ENCODE results near the gene SCNN1B. TPM values are rescaled to one million over a fixed set of nuclear protein-coding genes. Genes with fewer than 3 reads are reported as not detected.
"Not testable (repeated sequence)": the region's sequence is repeated elsewhere in the genome, so short reads cannot be mapped to it uniquely, and the experiment has no call there.

The SCNN1B gene, protein sequence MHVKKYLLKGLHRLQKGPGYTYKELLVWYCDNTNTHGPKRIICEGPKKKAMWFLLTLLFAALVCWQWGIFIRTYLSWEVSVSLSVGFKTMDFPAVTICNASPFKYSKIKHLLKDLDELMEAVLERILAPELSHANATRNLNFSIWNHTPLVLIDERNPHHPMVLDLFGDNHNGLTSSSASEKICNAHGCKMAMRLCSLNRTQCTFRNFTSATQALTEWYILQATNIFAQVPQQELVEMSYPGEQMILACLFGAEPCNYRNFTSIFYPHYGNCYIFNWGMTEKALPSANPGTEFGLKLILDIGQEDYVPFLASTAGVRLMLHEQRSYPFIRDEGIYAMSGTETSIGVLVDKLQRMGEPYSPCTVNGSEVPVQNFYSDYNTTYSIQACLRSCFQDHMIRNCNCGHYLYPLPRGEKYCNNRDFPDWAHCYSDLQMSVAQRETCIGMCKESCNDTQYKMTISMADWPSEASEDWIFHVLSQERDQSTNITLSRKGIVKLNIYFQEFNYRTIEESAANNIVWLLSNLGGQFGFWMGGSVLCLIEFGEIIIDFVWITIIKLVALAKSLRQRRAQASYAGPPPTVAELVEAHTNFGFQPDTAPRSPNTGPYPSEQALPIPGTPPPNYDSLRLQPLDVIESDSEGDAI
- total RNA-seq = 0.07 TPM in 1 of 2 replicates, not detected in the other

GRCh38 chr16:23302045-23302956, at the start of gene SCNN1B:
Gene SCNN1B, plus strand, starts transcription at chr16:23302302. Its CDS starts 46,298 bp downstream, at chr16:23348600.
- intact Hi-C loops (cut with micrococcal nuclease) = no loop called here

DNA sequence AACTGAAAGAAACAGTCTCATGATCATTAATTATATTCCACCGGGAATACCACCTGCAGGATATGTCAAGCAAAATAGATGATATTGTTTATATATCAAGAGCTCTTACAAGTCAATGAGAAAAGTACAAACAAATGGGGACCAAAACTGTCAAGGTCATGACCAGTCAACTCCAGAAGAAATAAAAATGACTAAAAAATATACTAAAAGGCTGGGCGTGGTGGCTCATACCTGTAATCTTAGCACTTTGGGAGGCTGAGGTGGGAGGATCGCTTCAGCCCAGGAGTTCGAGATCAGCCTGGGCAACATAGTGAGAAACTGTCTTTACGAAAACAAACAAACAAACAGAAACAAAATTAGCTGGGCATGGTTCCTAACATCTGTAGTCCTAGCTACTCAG, 49.8 kb upstream of the SCNN1B start:
- intact Hi-C loops (cut with micrococcal nuclease) = no loop called here

DNA sequence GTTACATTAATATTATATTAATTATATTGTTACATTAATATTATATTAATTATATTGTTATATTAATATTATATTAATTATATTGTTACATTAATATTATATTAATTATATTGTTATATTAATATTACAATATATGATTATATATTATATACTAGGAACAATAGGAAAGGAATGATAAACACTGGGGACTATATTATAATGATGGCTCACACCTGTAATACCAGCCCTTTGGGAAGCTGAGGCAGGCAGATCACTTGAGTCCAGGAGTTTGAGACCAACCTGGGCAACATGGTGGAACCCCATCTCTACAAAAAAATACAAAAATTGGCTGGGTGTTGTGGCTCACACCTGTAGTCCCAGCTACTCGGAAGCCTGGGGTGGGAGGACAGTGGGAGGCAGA, 48.5 kb upstream of the SCNN1B start:
- intact Hi-C loops (cut with micrococcal nuclease) = not testable (repeated sequence)

DNA sequence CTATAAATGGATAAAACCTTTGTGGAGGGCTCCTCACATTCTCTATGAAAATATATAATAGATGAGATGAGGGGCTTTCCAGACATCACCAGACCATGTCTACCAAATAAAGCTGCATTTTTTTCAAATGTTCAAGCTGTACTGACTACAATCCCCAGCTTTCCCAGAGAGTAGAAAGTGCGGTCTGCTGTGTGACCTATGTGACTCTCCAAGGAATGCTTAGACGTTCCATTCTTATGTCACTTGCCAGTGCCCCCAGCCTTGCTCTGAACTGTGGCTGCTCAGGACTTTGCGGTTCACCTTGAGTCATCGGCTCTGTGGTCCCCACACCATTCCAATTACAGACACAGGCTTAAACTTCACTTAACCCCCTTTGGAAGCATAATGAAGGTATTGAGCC, 47.8 kb upstream of the SCNN1B start:
- intact Hi-C loops (cut with micrococcal nuclease) = no loop called here

- intact Hi-C loops (cut with micrococcal nuclease) = no loop called here
Measured at GRCh38 chr16:23255000-23255399, 47.1 kb upstream of the SCNN1B start.

DNA sequence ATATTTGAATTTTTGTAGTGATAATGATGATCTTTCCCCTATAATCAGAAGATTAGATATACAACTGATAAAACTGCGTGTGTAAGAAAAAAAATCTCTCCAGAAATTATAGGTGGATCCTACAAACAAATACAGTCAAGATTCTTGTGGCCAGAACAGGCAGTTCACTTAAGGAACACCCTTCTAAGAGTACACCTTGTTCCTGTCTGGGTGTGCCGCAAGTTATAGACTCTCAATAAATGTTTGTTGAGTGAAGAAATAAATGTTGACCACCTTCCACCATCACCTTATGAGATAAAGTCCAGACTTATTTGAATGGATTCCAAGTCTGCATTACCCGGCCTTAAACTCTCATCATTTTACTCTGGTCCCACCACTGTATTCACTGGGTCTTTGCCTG, 45.7 kb upstream of the SCNN1B start:
- intact Hi-C loops (cut with micrococcal nuclease) = no loop called here

DNA sequence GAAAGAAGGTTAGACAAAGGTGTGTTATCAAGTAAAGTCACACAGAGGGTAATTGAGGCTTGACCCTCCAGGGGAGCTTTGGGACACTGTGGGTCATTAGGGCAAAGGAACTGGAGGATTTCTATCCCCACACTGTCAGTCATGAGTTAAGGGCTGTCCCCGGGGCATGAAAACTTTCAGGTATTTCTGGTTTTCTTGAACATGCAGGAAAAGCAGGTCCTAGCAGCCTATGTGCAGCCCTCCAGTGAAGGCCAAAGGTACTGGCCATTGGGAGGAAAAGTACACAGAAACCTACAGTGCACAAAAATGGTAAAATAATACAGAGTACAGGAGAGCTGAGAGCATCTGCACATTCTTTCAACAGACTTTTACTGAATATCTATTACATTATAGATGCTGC, 44.4 kb upstream of the SCNN1B start:
- intact Hi-C loops (cut with micrococcal nuclease) = no loop called here

DNA sequence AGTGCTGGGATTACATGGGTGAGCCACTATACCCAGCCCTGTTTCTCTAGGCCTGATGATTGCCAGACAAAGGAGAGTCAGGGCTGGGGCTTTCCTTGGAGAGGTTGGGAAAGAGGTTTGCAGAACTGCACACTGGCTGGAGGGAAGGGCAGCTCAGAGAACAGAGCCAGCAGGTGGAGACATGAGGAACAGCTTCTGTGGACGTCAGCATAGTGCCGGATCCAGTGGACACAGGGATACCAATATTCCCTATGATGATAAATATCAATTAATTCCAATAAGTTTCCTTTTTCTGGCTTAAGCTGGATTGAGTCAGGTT, 43.2 kb upstream of the SCNN1B start:
- intact Hi-C loops (cut with micrococcal nuclease) = no loop called here

- intact Hi-C loops (cut with micrococcal nuclease) = no loop called here
Measured at GRCh38 chr16:23267647-23268046, 34.5 kb upstream of the SCNN1B start.

DNA sequence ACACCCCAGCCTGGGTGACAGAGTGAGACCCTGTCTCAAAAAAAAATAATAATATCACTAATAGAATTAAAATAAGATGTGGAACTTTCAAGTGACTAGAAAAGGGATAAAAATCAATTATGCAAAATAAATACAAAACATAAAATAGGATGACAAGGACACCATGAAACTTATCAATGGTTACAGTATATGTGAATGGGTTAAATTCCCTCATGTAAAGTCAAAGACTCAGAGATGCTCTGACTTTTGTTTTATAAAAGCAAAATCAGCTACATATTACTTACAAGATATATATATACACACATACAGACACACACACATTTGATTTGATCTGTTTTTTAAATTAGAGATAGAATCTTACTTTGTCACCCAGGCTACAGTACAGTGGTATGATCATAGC, 33.5 kb upstream of the SCNN1B start:
- intact Hi-C loops (cut with micrococcal nuclease) = no loop called here

- intact Hi-C loops (cut with micrococcal nuclease) = no loop called here
Measured at GRCh38 chr16:23269248-23269953, 32.7 kb upstream of the SCNN1B start.

GRCh38 chr16:23270654-23271053, 31.4 kb upstream of the SCNN1B start:
- intact Hi-C loops (cut with micrococcal nuclease) = no loop called here

GRCh38 chr16:23274968-23275367, 27.1 kb upstream of the SCNN1B start:
- intact Hi-C loops (cut with micrococcal nuclease) = no loop called here

DNA sequence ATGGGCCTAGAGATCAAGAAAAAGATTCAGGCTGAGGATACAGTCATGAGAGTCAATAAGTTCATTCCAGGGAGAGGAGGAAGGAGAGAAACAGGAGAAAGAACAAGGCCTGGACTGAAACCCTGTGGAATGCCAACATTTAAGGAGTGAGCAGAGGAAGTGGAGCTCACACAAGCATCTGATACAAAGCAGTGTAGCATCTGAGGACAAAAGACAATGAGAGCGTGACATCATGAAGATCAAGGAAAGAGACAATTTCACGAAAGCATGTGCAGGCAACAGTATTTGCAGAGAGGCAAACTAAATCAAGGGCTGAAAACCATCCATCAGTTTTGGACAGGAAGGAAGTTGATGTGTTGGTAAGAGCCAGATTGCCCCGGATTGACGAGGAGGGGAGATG, 25.3 kb upstream of the SCNN1B start:
- intact Hi-C loops (cut with micrococcal nuclease) = no loop called here

GRCh38 chr16:23278031-23278430, 24.1 kb upstream of the SCNN1B start:
- intact Hi-C loops (cut with micrococcal nuclease) = no loop called here

- intact Hi-C loops (cut with micrococcal nuclease) = no loop called here
Measured at GRCh38 chr16:23279721-23280153, 22.4 kb upstream of the SCNN1B start.

DNA sequence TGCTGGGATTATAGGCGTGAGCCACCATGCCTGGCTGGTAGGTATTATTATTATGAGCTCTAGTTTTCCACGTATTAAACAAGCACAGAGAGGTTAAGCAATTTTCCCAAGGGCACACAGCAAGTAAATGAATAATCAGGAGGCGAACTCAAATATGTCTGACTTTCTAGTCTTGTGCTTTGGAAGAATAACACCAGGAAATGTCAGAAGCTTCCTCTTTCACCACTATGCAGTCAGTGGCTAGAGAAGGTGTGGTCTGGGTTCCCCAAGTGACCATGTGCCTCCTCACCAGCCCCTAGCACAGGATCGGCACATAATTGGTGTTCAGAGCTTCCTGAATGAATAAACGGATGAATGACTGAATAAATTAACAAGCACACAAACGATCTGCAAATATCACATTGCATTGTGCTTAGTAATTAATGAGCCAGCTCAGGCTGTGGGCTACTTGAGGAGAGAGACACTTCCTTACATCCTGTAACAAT, 21.6 kb upstream of the SCNN1B start:
- intact Hi-C loops (cut with micrococcal nuclease) = no loop called here

DNA sequence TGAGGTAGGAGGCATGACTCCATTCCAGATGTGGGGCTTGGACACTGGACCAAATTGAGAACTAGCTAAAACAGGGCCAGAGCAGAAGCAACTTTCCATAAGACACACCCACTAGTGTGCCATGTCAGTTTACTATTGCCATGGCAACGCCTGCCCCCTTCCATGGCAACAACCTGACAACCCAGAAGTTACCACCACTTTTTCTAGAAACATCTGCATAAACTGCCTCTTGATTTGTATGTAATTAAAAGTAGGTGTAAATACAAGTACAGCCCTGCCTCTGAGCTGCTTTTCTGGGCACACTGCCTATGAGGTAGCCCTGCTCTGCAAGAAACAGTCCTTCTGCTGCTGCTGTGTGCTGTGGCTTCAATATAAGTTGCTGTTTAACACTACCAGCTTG, 19.5 kb upstream of the SCNN1B start:
- intact Hi-C loops (cut with micrococcal nuclease) = no loop called here

- intact Hi-C loops (cut with micrococcal nuclease) = no loop called here
Measured at GRCh38 chr16:23283571-23283970, 18.5 kb upstream of the SCNN1B start.

GRCh38 chr16:23284584-23284983, 17.5 kb upstream of the SCNN1B start:
- intact Hi-C loops (cut with micrococcal nuclease) = no loop called here

- intact Hi-C loops (cut with micrococcal nuclease) = no loop called here
Measured at GRCh38 chr16:23286131-23286532, 16.0 kb upstream of the SCNN1B start.

All from T-helper 2 cell treated with Interferon-gamma antibody and Interleukin-4, amounts not matched to agents 100 ng/mL and 5 ng/mL, for 36 hours (primary cell).